B cell (primary cell): Measurements from ENCODE around the gene OR9G1. TPM values are rescaled to one million over a fixed set of nuclear protein-coding genes. Genes with fewer than 3 reads are reported as not detected.

Experiments used
- ATAC-seq: fragments of 200-7000 bp; cut with Tn5 transposase; one replicate; pipeline ENCODE4 v1.10.0; 2021; ENCODE audit warnings: low read depth, mild to moderate bottlenecking, moderate number of reproducible peaks, moderate library complexity
- CTCF ChIA-PET: fragments of 350-600 bp; sonication (Branson Sonifier 250); formaldehyde crosslinking; loops from one replicate; lab custom pipeline; 2021; ENCODE audit warnings: antibody characterized with exemption, inconsistent platforms; lab: Charles Lee
- POLR2A ChIA-PET: fragments of 350-600 bp; sonication (Branson Sonifier 250); formaldehyde crosslinking; loops from one replicate; lab custom pipeline; 2021; ENCODE audit warnings: antibody characterized with exemption; lab: Charles Lee
- DNase-seq: peaks from one replicate; pipeline ENCODE4 v3.0.0; 2013
- H2AFZ ChIP-seq: 2 replicates; pipeline ENCODE4 v1.6.1; 2012; ENCODE audit warnings: mild to moderate bottlenecking, low read depth, low read length; ENCODE audit not compliant: insufficient read depth, poor library complexity, severe bottlenecking
- H3K27ac ChIP-seq, 2 donors: 1 replicate in 1 of 2; 2 replicates in 1 of 2; pipeline ENCODE4 v1.5.1; 2012 to 2013; ENCODE audit warnings: low read length in 2 of 2, mild to moderate bottlenecking in 2 of 2, moderate library complexity in 1 of 2
- H3K27me3 ChIP-seq, 4 experiments: fragments of 200-600 bp in 1 of 4; sonication (generic) in 1 of 4; replicated peaks in 1 of 4; 1 replicate in 2 of 4; 2 replicates in 2 of 4; pipeline versions ENCODE4 v1.6.1 to v1.7.0; 2013 to 2016; ENCODE audit warnings: low read length in 3 of 4, mild to moderate bottlenecking in 2 of 4, mixed read lengths in 1 of 4, moderate library complexity in 1 of 4; ENCODE audit not compliant: insufficient read depth in 4 of 4, control insufficient read depth in 3 of 4; ENCODE audit errors: control extremely low read depth in 1 of 4
- H3K36me3 ChIP-seq, 2 experiments: replicated peaks in 1 of 2; 1 replicate in 1 of 2; 2 replicates in 1 of 2; pipeline versions ENCODE4 v1.6.1 to v1.7.1; 2013; ENCODE audit warnings: low read length in 1 of 2; ENCODE audit not compliant: insufficient read depth in 2 of 2, control insufficient read depth in 1 of 2; ENCODE audit errors: control extremely low read depth in 1 of 2, extremely low read depth in 1 of 2
- H3K4me1 ChIP-seq, 2 donors: fragments of 200-600 bp in 1 of 2; sonication (generic) in 1 of 2; 1 replicate in 1 of 2; 2 replicates in 1 of 2; pipeline versions ENCODE4 v1.5.1 to v1.6.1; 2013 to 2017; ENCODE audit warnings: low read length in 2 of 2; ENCODE audit not compliant: control insufficient read depth in 2 of 2, insufficient read depth in 2 of 2
- H3K4me2 ChIP-seq: replicated peaks from 2 replicates; pipeline ENCODE3; 2012; ENCODE audit warnings: mild to moderate bottlenecking, low read depth, low read length; ENCODE audit not compliant: poor library complexity, severe bottlenecking
- H3K4me3 ChIP-seq, 5 experiments: fragments of 200-600 bp in 1 of 5; sonication (generic) in 1 of 5; 1 replicate in 3 of 5; 2 replicates in 2 of 5; pipeline versions ENCODE4 v1.5.1 to v1.7.0; 2011 to 2016; ENCODE audit warnings: low read length in 4 of 5, mild to moderate bottlenecking in 4 of 5, low read depth in 2 of 5, control low read depth in 1 of 5, moderate library complexity in 1 of 5; ENCODE audit not compliant: insufficient read depth in 1 of 5; ENCODE audit errors: control extremely low read depth in 1 of 5, extremely low read depth in 1 of 5
- H3K79me2 ChIP-seq: fragments of 200-600 bp; sonication (generic); one replicate; pipeline ENCODE4 v1.6.0; 2016; ENCODE audit warnings: low read length; ENCODE audit not compliant: control insufficient read depth, insufficient read depth
- H3K9ac ChIP-seq: fragments of 200-600 bp; sonication (generic); 2 replicates; pipeline ENCODE4 v1.6.1; 2017; ENCODE audit warnings: mild to moderate bottlenecking, low read length, moderate library complexity
- H3K9me3 ChIP-seq, 3 donors: one replicate each; pipeline versions ENCODE4 v1.6.1 to v1.7.1; 2013; ENCODE audit warnings: low read length in 2 of 3; ENCODE audit not compliant: control insufficient read depth in 2 of 3, insufficient read depth in 1 of 3; ENCODE audit errors: control extremely low read depth in 1 of 3
- H4K20me1 ChIP-seq: 2 replicates; pipeline ENCODE4 v1.6.0; 2012; ENCODE audit warnings: mild to moderate bottlenecking, low read length; ENCODE audit not compliant: insufficient read depth, control insufficient read depth, poor library complexity, severe bottlenecking
- H3K27ac Mint-ChIP-seq: one replicate; pipeline ENCODE4 v1.8.0; 2021; ENCODE audit warnings: mixed read lengths
- H3K27me3 Mint-ChIP-seq: one replicate; pipeline ENCODE4 v1.8.0; 2021; ENCODE audit warnings: mixed read lengths
- H3K4me1 Mint-ChIP-seq: one replicate; pipeline ENCODE4 v1.8.0; 2021; ENCODE audit warnings: mixed read lengths
- H3K4me3 Mint-ChIP-seq: one replicate; pipeline ENCODE4 v1.8.0; 2021; ENCODE audit warnings: mixed read lengths
- H3K9me3 Mint-ChIP-seq: one replicate; pipeline ENCODE4 v1.8.0; 2022; ENCODE audit warnings: mixed read lengths; ENCODE audit not compliant: insufficient read depth
- CTCF ChIP-seq: fragments of 200-600 bp; IDR thresholded peaks from one replicate; pipeline ENCODE4 v1.8.0; 2022; ENCODE audit warnings: antibody characterized with exemption, mild to moderate bottlenecking
- EZH2 ChIP-seq: IDR thresholded peaks from 2 replicates; pipeline ENCODE4 v1.6.1; 2012; ENCODE audit warnings: borderline replicate concordance, low read depth, mild to moderate bottlenecking, moderate library complexity, low read length; ENCODE audit not compliant: insufficient read depth, poor library complexity, severe bottlenecking
- WGBS: methylation state at CpG from one replicate; pipeline ENCODE4 v1.1.5; 2013; ENCODE audit warnings: missing lambda C conversion rate; ENCODE audit not compliant: insufficient coverage; 5-methylcytosine and 5-hydroxymethylcytosine counted together
- intact Hi-C: fragments of 100-400 bp; cut with micrococcal nuclease; formaldehyde crosslinking; loops from one replicate; pipeline ENCODE4 v1.10.0; 2022
- polyA plus RNA-seq: library from polyadenylated mRNA; depleted of rRNA; stranded (reverse); fragments of >200 nt; gene quantifications from 2 replicates; pipeline ENCODE4 v1.2.3, GENCODE V29; 2012
- small RNA-seq: library from RNA; depleted of rRNA; stranded (forward); fragments of <200 nt; gene quantifications from one replicate; pipeline ENCODE3, GENCODE V24; 2012; ENCODE audit warnings: low replicate concordance, low read depth; ENCODE audit not compliant: insufficient read length
- total RNA-seq, 2 donors: library from RNA; stranded (reverse); fragments of 120-200 nt in 1 of 2; gene quantifications; 1 replicate in 1 of 2; 2 replicates in 1 of 2; pipeline versions ENCODE4 v1.2.3 to v1.2.4, GENCODE V29; 2013 to 2022

Gene OR9G1
- total and polyA plus RNA-seq, 2 donors (not counting 1 experiment from before 2014, with no cell fraction given): not detected

- Histone ChIP-seq H4K20me1 (no peaks in the 10 kb centered on the region), H3K36me3 (no peaks in the 10 kb centered on the region), H3K27me3 (no peaks in the 10 kb centered on the region), H3K9ac (no peak overlapping the region), H2AFZ (no peak overlapping the region), H3K9me3 (no peaks in the 10 kb centered on the region), H3K4me2 (no peak overlapping the region), H3K4me1 (no peaks in the 10 kb centered on the region), H3K79me2 (no peaks in the 10 kb centered on the region), H3K27ac (no peak overlapping the region), H3K4me3 (no peak overlapping the region)
- 80% methylated on average over 5 of the region's 5 CpGs for WGBS
- Mint-ChIP-seq H3K4me1 (no peaks in the 10 kb centered on the region), H3K9me3 (peaks cover 6% of the 10 kb centered on the region), H3K27ac (no peak overlapping the region), H3K4me3 (no peak overlapping the region), H3K27me3 (no peaks in the 10 kb centered on the region)
- DNase-seq (no peak), ATAC-seq (no peak)
- intact Hi-C loops: no loop called here
- TF ChIP-seq EZH2 (no peak), CTCF (no peak)
- CTCF ChIA-PET: no interaction called here
- POLR2A ChIA-PET: no interaction called here
Measured at GRCh38 chr11:56751480-56751879, 52.6 kb downstream of the OR9G1 start.

Small RNAs within 50 kb of the gene (small RNA-seq; reads per million reads assigned to genes)
- gene AP001803.1 (not detected), gene AP004245.1 (not detected), gene MIR6128 (not detected)

Other genes with a start within 250 kb of the OR9G1 start
- gene OR5M3, start 225.7 kb upstream of the OR9G1 start, total RNA-seq: not detected in 2 replicates
- not detected in 2 replicates for gene OR5M3, start 225.7 kb upstream of the OR9G1 start, polyA plus RNA-seq
- not detected in 2 replicates for gene OR5M8, start 207.7 kb upstream of the OR9G1 start, total RNA-seq
- gene OR5M8, start 207.7 kb upstream of the OR9G1 start, polyA plus RNA-seq: not detected in 2 replicates
- not detected in 2 replicates for gene OR5M11, start 155.8 kb upstream of the OR9G1 start, total RNA-seq
- gene OR5M11, start 155.8 kb upstream of the OR9G1 start, polyA plus RNA-seq: not detected in 2 replicates
- not detected in 2 replicates for gene OR5M10, start 121.4 kb upstream of the OR9G1 start, total RNA-seq
- not detected in 2 replicates for gene OR5M10, start 121.4 kb upstream of the OR9G1 start, polyA plus RNA-seq
- not detected in 2 replicates for gene OR5M1, start 84.2 kb upstream of the OR9G1 start, total RNA-seq
- gene OR5M1, start 84.2 kb upstream of the OR9G1 start, polyA plus RNA-seq: not detected in 2 replicates
- not detected in 2 replicates for gene OR5AP2, start 56.7 kb upstream of the OR9G1 start, total RNA-seq
- gene OR5AP2, start 56.7 kb upstream of the OR9G1 start, polyA plus RNA-seq: not detected in 2 replicates
- gene OR5AR1, start 35.4 kb upstream of the OR9G1 start, total RNA-seq: not detected in 2 replicates
- not detected in 2 replicates for gene OR5AR1, start 35.4 kb upstream of the OR9G1 start, polyA plus RNA-seq
- gene OR9G4, start 49.6 kb downstream of the OR9G1 start, total RNA-seq: not detected in 2 replicates
- not detected in 2 replicates for gene OR9G4, start 49.6 kb downstream of the OR9G1 start, polyA plus RNA-seq